Ecto neural progenitor cell (in vitro differentiated cells): ENCODE results near the gene UBXN2A.

Source experiments
- DNase-seq: peaks from one replicate; pipeline ENCODE4 v3.0.0-alpha.2; 2018; ENCODE audit warnings: low spot score

UBXN2A gene

GRCh38 chr2:24045511-24046508 is 105.5 kb downstream of the UBXN2A start:
- DNase-seq, result no peak

- no peak for DNase-seq
Measured at GRCh38 chr2:24046599-24046929, 106.3 kb downstream of the UBXN2A start.

- peak; percentile 95 for DNase-seq
Measured at GRCh38 chr2:24046930-24047702, 106.9 kb downstream of the UBXN2A start, which contains the start of gene WDCP. Gene WDCP (minus strand): TSS chr2:24047391. CDS start chr2:24039494, 7,897 bp downstream.

GRCh38 chr2:24047703-24048033 is 107.4 kb downstream of the UBXN2A start:
- no peak for DNase-seq

- no peak for DNase-seq
Measured at GRCh38 chr2:24048769-24049484, 108.7 kb downstream of the UBXN2A start.

GRCh38 chr2:24049485-24050021 is 109.3 kb downstream of the UBXN2A start, which contains the start of gene FKBP1B:
Gene FKBP1B (plus strand): TSS chr2:24049741. CDS start chr2:24049850, 109 bp downstream.
- peak; percentile 88 for DNase-seq

GRCh38 chr2:24050041-24050979 is 110.0 kb downstream of the UBXN2A start:
- peak; percentile 69 for DNase-seq

- no peak for DNase-seq
Measured at GRCh38 chr2:24051833-24052232, 111.6 kb downstream of the UBXN2A start.

- DNase-seq, result no peak
Measured at GRCh38 chr2:24052951-24053350, 112.7 kb downstream of the UBXN2A start.
